PFSK-1 (cell line): Measurements from ENCODE around the gene GAGE10.

ENCODE experiments used
- FOXP2 ChIP-seq: optimal IDR thresholded peaks from 2 replicates; pipeline ENCODE3; 2011; ENCODE audit warnings: borderline replicate concordance, control low read depth, inconsistent platforms; ENCODE audit not compliant: insufficient read depth; ENCODE audit errors: extremely low read length, extremely low read depth
- POLR2AphosphoS5 ChIP-seq: IDR thresholded peaks from 2 replicates; pipeline ENCODE4 v1.6.1; 2012; ENCODE audit warnings: low read depth, mild to moderate bottlenecking, control low read depth, low read length, moderate library complexity
- REST ChIP-seq, 2 experiments: IDR thresholded peaks; 2 replicates each; pipeline versions ENCODE4 v1.6.1 to v1.8.0; 2011 to 2012; ENCODE audit warnings: low read depth in 2 of 2, low read length in 2 of 2, control low read depth in 1 of 2, inconsistent platforms in 1 of 2, mild to moderate bottlenecking in 1 of 2, moderate library complexity in 1 of 2; ENCODE audit not compliant: insufficient read depth in 1 of 2
- SIN3A ChIP-seq: IDR thresholded peaks from 2 replicates; pipeline ENCODE4 v1.6.1; 2012; ENCODE audit warnings: mild to moderate bottlenecking, low read length, moderate library complexity, borderline replicate concordance; ENCODE audit not compliant: insufficient read depth
- TAF1 ChIP-seq: IDR thresholded peaks from 2 replicates; pipeline ENCODE4 v1.6.1; 2012; ENCODE audit warnings: low read length, control low read depth, borderline replicate concordance; ENCODE audit not compliant: insufficient read depth

The GAGE10 gene

GRCh38 chrX:49292400-49293362 lies 10.8 kb upstream of the GAGE10 start:
- TF ChIP-seq POLR2AphosphoS5, result no peak
- no peak for TF ChIP-seq REST (IDR thresholded peaks at IDR 0.05; ENCODE audit: insufficient read depth in 1 of 2, low read depth in 2 of 2, low read length in 2 of 2)
- TF ChIP-seq FOXP2, result no peak
- TF ChIP-seq TAF1, result no peak
- TF ChIP-seq SIN3A, result no peak

- TF ChIP-seq TAF1 (no peak), REST (IDR thresholded peaks at IDR 0.05; ENCODE audit: insufficient read depth in 1 of 2, low read depth in 2 of 2, low read length in 2 of 2) (no peak), POLR2AphosphoS5 (no peak), SIN3A (no peak), FOXP2 (no peak)
These were observed 2.7 kb upstream of the GAGE10 start for GRCh38 chrX:49300703-49301102.

GRCh38 chrX:49308604-49309269 lies 5.3 kb downstream of the GAGE10 start:
- TF ChIP-seq TAF1 (no peak), POLR2AphosphoS5 (no peak), REST (IDR thresholded peaks at IDR 0.05; ENCODE audit: insufficient read depth in 1 of 2, low read depth in 2 of 2, low read length in 2 of 2) (no peak), SIN3A (no peak), FOXP2 (no peak)

- TF ChIP-seq SIN3A (no peak), TAF1 (no peak), REST (IDR thresholded peaks at IDR 0.05; ENCODE audit: insufficient read depth in 1 of 2, low read depth in 2 of 2, low read length in 2 of 2) (no peak), POLR2AphosphoS5 (no peak), FOXP2 (no peak)
These were observed 6.0 kb downstream of the GAGE10 start for GRCh38 chrX:49309401-49309981.
